ENCODE results near the gene CHRND. TPM values are rescaled to one million over a fixed set of nuclear protein-coding genes. Genes with fewer than 3 reads are reported as not detected.

The CHRND gene
- total RNA-seq, 1 donor from 2014 or later: not detected

DNA sequence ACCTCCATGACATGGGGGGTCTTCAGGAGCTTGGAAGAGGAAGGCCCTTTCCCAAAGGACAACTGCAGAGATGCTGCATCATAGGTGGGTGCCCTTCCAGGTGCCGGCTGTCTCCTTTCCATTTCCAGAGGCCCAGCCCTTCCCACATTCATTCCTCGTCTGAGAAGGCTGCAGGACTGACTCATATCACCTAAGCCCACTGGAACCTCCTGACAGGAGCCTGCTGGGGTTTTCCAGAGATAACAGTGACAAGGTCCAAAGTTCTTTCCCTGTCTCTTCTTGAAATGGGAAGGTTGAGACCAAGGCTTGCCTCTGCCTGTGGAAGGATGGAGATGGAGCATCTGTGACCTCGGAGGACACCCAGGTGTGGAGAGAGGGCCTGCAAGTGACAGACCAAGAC is 9.4 kb upstream of the CHRND start:
- no peak for DNase-seq (ENCODE audit: low read depth)
- TF ChIP-seq CTCF (conservative IDR thresholded peaks at IDR 0.05; ENCODE audit: low read depth, low read length): no peak
- H3K4me3 ChIP-seq (ENCODE audit: low read depth, low read length): no peak overlapping the region

DNA sequence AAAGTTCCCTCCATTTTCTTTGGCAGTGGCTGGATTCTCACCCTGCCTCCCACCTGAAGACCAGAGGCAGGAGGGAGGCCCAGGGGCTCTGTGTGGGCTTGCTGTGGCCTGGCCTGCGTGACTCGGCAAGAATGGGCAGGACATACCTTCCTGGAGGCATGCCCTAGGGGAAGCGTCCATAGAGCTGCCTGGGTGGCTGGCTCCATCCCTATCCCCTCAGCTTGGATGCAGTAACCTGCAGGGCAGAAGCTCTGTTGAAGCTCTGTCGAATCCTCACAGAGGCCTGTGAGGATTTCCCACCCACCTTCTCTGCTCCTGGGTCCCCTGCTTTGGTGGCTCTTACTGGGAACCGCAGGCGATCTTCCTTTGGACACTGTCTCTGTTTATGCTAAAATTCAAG is 7.1 kb upstream of the CHRND start:
- DNase-seq (ENCODE audit: low read depth): no peak
- no peak overlapping the region for H3K4me3 ChIP-seq (ENCODE audit: low read depth, low read length)
- no peak for TF ChIP-seq CTCF (conservative IDR thresholded peaks at IDR 0.05; ENCODE audit: low read depth, low read length)

- no peak for DNase-seq (ENCODE audit: low read depth)
- TF ChIP-seq CTCF (conservative IDR thresholded peaks at IDR 0.05; ENCODE audit: low read depth, low read length): no peak
- no peak within 1 kb of the TSS for H3K4me3 ChIP-seq (ENCODE audit: low read depth, low read length)
Observed at GRCh38 chr2:232519581-232520438, 6.2 kb upstream of the CHRND start, which contains the start of gene PRSS56. TSS of gene PRSS56 (plus strand) at chr2:232520388. CDS start at chr2:232520599, 211 bp downstream.

DNA sequence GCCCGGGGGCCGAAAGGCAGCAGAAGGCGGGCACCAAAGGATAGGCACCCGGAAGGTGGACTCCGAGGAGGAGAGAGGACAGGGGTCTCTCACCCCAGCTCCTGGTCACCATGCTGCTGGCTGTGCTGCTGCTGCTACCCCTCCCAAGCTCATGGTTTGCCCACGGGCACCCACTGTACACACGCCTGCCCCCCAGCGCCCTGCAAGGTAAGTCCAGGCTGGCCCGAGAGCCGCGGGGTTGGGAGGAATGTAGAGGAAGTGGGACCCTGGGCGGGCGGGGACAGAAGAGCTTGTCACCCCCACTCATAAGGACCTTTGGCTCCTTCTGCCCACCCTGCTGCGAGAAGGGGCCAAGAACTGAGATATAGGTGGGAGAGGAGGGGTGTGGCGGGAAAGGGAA is 5.5 kb upstream of the CHRND start:
- no peak for TF ChIP-seq CTCF (conservative IDR thresholded peaks at IDR 0.05; ENCODE audit: low read depth, low read length)

DNA sequence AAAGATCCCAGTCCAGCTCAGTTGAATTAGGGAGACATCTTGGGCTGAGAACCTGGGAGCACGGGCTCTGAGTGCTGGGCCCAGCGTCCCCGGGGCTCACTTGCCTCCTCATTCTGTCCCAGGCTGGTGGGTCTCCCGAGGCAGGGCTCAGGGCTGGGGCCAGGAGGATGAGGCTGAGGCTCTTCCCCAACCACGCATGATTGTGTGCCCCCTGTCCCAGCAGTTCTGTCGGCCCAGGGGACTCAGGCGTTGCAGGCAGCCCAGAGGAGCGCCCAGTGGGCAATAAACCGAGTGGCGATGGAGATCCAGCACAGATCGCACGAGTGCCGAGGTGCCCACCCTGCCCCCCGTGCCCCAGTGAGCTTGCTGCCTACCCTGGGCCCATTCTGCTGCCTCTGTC is 4.9 kb upstream of the CHRND start:
- TF ChIP-seq CTCF (conservative IDR thresholded peaks at IDR 0.05; ENCODE audit: low read depth, low read length): no peak
- DNase-seq (ENCODE audit: low read depth): no peak
- H3K4me3 ChIP-seq (ENCODE audit: low read depth, low read length): no peak overlapping the region

More for the DNA sequence above, 5.5 kb upstream of the CHRND start:
- H3K4me3 ChIP-seq (ENCODE audit: low read depth, low read length): no peak overlapping the region
- no peak for DNase-seq (ENCODE audit: low read depth)

DNA sequence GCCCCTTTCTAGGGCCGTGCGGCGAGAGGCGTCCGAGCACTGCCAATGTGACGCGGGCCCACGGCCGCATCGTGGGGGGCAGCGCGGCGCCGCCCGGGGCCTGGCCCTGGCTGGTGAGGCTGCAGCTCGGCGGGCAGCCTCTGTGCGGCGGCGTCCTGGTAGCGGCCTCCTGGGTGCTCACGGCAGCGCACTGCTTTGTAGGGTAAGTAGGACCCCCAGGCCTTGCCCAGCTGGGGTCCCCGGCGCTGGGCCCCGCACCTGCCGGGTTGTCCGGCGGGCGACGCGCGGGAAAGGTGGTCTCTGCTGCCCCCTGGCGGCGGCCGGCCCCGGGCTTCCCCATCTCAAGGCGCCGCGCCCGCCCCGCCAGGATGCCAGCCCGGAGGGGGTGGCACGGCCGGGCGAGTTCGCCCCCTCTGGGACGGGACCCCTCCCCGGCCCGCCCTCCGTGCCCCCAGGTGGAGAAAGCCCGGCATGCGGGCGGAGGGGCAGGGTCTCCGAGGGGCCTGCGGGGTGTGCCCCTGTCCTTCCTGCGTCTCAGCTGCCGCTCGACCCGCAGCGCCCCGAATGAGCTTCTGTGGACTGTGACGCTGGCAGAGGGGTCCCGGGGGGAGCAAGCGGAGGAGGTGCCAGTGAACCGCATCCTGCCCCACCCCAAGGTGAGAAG is 3.9 kb upstream of the CHRND start:
- DNase-seq (ENCODE audit: low read depth): no peak
- TF ChIP-seq CTCF (conservative IDR thresholded peaks at IDR 0.05; ENCODE audit: low read depth, low read length): peak; percentile 59
- H3K4me3 ChIP-seq (ENCODE audit: low read depth, low read length): peak overlapping the region; percentile 19

Data from epithelial cell of proximal tubule (primary cell).